GM12865 (cell line): ENCODE data around the gene C19orf53.
A peak's percentile ranks its signal among the peaks of the same experiment; 100 is the strongest.

Experiments used
- DNase-seq: peaks from one replicate; pipeline ENCODE4 v3.0.0; 2010; ENCODE audit warnings: low read depth
- H3K4me3 ChIP-seq: 2 replicates; pipeline ENCODE4 v1.5.1; 2011; ENCODE audit warnings: mild to moderate bottlenecking, low read depth, low read length, control low read depth
- CTCF ChIP-seq: IDR thresholded peaks from 2 replicates; pipeline ENCODE4 v1.5.1; 2011; ENCODE audit warnings: low read length, control low read depth, low read depth, inconsistent platforms; ENCODE audit not compliant: insufficient read depth; ENCODE audit errors: missing control alignments

The C19orf53 gene

DNA sequence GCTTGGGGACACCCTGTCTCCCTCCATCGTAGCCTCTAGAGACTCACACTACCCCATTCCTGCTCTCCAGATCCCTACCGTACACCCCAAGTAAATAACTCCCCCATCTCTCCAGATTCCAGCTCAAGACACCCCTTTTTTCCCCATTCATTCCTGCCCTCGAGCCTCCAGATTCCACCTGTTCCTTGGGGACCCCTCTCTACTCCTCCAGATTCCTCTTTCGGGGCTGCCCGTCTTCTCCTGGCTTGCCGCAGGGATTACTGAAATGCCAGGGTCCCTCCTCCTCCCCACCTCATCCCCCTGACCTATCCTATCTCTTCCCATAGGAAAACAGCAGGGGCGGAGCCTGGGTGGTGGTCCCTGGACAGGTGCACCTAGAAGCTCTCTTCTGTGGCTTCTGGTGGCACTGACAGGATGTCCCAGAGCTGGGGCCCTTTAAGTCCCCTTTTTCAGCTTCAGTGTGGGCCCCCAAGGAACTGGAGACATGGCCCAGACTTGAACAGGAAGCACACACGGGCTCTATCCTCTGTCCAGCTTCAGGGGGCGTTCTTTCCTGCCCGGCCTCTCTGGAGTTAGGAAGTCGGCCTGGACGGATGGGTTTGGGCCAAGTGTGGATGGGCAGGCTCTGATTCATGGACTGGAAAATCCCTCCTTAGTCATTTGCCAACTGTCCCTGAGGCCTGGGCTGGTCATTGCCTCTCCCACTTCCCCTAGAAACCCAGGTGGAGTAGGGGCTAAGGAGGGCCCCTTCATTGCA is 22.2 kb downstream of the C19orf53 start:
- peak; percentile 65 for DNase-seq
- peak overlapping the region; percentile 87 for H3K4me3 ChIP-seq
- TF ChIP-seq CTCF: no peak

- peak overlapping the region; percentile 87 for H3K4me3 ChIP-seq
- no peak for DNase-seq
- TF ChIP-seq CTCF: no peak
Measured at GRCh38 chr19:13797058-13797440, 22.8 kb downstream of the C19orf53 start.

- no peak for TF ChIP-seq CTCF
- H3K4me3 ChIP-seq: no peak overlapping the region
- no peak for DNase-seq
Measured at GRCh38 chr19:13797870-13798269, 23.6 kb downstream of the C19orf53 start.

DNA sequence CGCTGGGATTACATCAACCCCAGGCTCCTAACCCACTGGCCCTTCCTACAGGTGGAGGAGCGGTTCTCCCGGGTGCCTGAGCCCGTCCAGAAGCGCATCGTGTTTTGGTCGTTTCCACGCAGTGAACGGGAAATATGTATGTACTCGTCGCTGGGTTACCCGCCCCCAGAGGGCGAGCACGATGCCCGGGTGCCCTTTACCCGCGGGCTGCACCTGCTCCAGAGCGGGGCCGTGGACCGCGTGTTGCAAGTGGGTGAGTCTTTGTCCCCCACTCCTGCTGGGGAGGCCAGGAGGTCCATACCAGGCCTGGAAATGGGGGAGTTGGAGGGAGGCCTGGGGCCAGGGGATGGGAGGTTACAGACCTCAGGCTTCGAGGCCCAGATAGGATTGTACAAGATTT is 25.4 kb downstream of the C19orf53 start:
- TF ChIP-seq CTCF: no peak
- no peak overlapping the region for H3K4me3 ChIP-seq
- DNase-seq: no peak

DNA sequence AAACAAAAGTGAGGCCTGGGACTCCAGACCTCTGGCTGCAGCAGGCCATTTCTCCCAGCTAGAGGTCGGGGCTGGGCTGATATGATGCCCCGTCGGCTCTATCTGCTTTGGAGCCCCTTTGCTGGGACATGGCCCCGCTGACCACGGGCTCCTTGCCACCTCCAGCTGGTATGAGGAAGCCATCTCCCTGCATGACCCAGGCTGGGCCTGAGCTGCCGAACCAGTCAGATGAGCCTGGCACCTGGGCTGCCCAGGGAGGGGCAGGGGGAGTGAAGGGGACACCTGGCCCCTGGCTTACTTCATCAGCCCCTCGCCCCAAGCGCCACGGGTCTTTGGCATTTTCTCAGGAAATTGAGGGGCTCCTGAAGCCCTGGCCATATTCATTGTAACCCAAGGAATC is 28.8 kb downstream of the C19orf53 start:
- no peak for DNase-seq
- no peak overlapping the region for H3K4me3 ChIP-seq
- no peak for TF ChIP-seq CTCF

DNA sequence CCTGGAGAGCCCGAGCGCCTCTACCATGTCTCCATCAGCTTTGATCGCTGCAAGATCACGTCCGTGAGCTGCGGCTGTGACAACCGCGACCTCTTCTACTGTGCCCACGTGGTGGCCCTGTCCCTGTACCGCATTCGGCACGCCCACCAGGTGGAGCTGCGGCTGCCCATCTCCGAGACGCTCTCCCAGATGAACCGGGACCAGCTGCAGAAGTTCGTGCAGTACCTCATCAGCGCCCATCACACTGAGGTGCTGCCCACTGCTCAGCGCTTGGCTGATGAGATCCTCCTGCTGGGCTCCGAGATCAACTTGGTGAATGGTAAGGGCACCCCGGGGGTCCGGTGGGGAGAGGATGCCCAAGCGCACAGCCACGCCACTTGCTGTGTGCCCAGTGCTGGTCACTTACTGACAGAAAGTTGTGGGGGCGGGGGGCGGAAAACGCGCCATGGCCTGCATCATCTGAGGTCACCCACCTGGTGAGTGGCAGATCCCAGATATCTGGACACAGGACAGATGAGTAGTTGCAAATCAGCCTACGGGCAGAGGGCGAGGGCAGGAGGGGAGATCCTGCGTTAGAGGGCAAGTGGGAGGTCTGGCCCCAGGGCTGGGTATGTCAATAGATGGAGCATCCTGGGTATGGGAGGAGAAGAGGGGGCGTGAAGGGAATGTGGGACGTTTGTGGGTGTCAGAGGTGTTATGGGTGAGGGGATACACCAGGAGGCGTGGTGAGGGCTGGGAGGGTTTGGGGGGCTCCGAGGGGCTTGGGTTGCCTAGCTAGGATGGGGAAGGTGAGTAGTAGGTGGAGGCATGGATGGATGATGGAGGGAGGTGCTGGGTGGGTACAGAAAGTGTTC is 30.8 kb downstream of the C19orf53 start:
- TF ChIP-seq CTCF: no peak
- no peak overlapping the region for H3K4me3 ChIP-seq
- DNase-seq: no peak
